GM19372 (cell line): Measurements from ENCODE around the gene AMHR2.

Experiments used
- ATAC-seq: cut with Tn5 transposase; IDR thresholded peaks from one replicate; pipeline ENCODE4 v1.9.1; 2021; ENCODE audit warnings: mild to moderate bottlenecking, low read depth, moderate library complexity; ENCODE audit not compliant: unreplicated experiment

AMHR2 gene

DNA sequence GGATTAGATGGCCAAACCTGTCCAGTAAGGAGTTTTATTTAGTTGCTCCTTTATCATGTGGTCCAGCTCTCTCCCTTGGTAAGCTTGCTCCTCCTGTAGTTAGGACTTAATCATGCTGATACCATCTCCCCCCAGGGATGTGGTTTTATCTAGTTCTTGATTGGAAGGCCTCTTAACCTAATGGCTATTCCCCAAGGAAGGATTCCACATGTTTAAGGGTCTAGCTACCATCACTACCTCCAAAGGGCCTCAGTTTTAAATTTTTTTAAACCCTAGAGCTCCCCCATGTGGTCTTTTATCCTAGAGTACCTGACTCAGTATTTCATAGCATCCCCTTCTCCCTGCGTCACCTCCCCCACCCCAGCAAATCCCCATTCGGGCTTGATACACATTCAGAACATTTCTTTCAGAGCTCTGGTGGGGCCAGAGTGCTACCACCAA, 53.1 kb downstream of the AMHR2 start:
- no peak for ATAC-seq

DNA sequence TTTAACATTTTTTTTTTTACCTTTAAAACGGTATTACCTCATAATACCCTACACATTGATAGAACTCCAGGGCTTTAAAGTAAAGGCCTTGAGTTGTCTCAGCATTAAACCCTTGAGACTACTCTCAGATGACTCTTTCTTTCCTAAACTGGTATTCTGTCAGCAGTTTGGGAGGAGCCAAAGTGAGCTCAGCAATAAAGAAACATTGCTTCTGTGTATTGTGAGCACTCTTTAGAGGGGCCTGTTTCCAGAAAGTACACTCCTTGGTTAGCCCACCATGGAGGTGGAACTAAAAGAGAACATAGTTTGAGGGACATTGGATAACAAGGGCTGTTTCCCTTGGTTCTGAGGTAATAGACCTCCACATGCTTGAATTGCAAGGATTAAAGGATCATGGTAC, 55.2 kb downstream of the AMHR2 start:
- no peak for ATAC-seq

DNA sequence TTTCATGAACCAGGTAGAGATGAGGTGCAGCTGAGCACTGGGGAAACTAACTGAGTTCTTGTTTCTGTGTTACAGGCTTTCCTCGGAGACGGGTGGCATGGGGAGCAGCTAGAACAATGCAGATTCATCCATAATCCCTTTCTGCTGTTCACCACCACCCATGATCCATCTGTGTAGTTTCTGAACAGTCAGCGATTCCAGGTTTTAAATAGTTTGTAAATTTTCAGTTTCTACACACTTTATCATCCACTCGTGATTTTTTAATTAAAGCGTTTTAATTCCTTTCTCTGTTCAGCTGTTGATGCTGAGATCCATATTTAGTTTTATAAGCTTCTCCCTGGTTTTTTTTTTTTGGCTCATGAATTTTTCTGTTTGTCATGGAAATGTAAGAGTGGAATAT, 55.7 kb downstream of the AMHR2 start:
- ATAC-seq, result no peak

DNA sequence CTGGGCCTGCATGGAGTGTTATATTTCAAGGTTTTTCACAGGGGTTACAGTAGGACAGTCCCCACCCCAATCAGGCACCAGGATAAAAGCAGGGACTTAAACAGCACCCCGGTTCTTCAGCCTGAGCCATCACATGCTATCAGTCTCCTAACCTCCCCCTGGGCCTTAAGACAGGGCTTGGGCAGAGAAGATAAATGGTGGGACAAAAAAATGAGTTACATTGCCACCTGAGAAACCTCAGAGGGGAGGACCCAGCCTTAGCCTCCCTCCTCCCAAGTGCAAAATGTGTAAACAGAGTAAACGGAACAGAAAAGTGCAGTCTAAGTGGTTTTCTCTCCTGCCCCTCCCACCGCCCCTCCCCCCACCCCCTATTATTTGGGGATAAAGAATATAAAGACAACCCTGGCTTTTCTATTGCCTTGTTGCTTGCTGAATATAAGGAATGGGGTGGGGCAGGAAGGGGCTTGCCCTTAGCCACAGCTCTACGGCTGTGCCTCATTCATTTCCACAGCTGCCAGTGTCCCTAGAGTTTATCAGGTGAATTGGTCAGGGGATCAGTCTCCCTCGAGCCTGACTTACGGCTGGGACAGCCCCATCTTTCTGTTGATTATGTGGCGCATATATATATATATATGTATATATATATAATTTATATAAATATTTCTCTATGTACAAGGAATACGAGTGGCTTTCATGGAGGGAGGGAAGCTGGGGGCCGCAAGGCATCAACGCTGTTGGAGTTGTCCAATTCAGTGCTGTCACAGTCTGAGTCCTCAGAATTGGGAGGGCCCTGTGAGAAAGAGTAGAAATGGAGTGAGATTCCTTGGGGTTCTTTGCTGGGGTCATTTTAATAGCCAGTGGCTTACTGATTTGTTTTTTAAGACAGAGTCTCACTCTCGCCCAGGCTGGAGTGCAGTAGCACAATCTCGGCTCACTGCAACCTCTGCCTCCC, 57.1 kb downstream of the AMHR2 start:
- ATAC-seq, result no peak
